K562 (cell line): ENCODE measurements around the gene CFAP54. TPM values are rescaled to one million over a fixed set of nuclear protein-coding genes. Genes with fewer than 3 reads are reported as not detected.

ENCODE experiments used
- ATAC-seq: fragments of 200-7000 bp; cut with Tn5 transposase; 3 replicates; pipeline ENCODE4 v1.9.1; 2020; ENCODE audit warnings: moderate library complexity
- BruUV-seq: library from RNA; stranded (reverse); fragments of 400-500 nt; replicated peaks from 2 replicates; lab custom pipeline; 2021; lab: Mats Ljungman, UMichigan
- CTCF ChIA-PET: fragments of 300-600 bp; formaldehyde crosslinking; extraction: SDS; loops from one replicate; lab custom pipeline; 2021; ENCODE audit warnings: low intra/inter-chr PET ratio; lab: Yijun Ruan, JAX
- POLR2A ChIA-PET: fragments of 300-600, 350-650 bp; sonication (Branson Sonifier 250); formaldehyde crosslinking; extraction: SDS; loops from one replicate; lab custom pipeline; 2021; ENCODE audit warnings: antibody characterized with exemption, inconsistent platforms; lab: Yijun Ruan, JAX
- DNase-seq, 4 experiments: peaks; one replicate each; pipeline versions ENCODE4 v3.0.0 to v3.0.0-alpha.2; 2011 to 2018; ENCODE audit warnings: low spot score in 3 of 4, mixed read lengths in 3 of 4; ENCODE audit errors: extremely low read depth in 1 of 4
- FAIRE-seq: peaks from 2 replicates; lab custom pipeline; 2011; peaks lifted over from hg19 to GRCh38; lab: Jason Lieb, UNC
- H2AFZ ChIP-seq: 2 replicates; pipeline ENCODE4 v1.6.0; 2011; ENCODE audit warnings: low read depth, low read length, control low read depth, inconsistent platforms
- H3K27ac ChIP-seq: fragments of 200-600 bp; 3 replicates; pipeline ENCODE4 v1.8.0; 2011; ENCODE audit warnings: low read depth, mild to moderate bottlenecking, control low read depth, inconsistent platforms, low read length, moderate library complexity, mixed read lengths; ENCODE audit errors: extremely low read depth
- H3K27me3 ChIP-seq, 2 experiments: fragments of 300-600 bp in 1 of 2; 2 replicates in 1 of 2; 3 replicates in 1 of 2; pipeline versions ENCODE4 v1.6.0 to v1.8.0; 2011; ENCODE audit warnings: inconsistent platforms in 2 of 2, low read length in 2 of 2, mild to moderate bottlenecking in 1 of 2, mixed read lengths in 1 of 2, moderate library complexity in 1 of 2; ENCODE audit not compliant: control insufficient read depth in 2 of 2, insufficient read depth in 2 of 2
- H3K36me3 ChIP-seq: fragments of 300-600 bp; 3 replicates; pipeline ENCODE4 v1.8.0; 2011; ENCODE audit warnings: mild to moderate bottlenecking, low read length, inconsistent platforms; ENCODE audit not compliant: control insufficient read depth, insufficient read depth
- H3K4me1 ChIP-seq, 2 experiments: fragments of 200-600 bp in 1 of 2; replicated peaks in 1 of 2; 2 replicates in 1 of 2; 3 replicates in 1 of 2; pipeline versions ENCODE4 v1.5.1 to v1.8.0; 2011; ENCODE audit warnings: inconsistent platforms in 2 of 2, low read length in 2 of 2, mild to moderate bottlenecking in 1 of 2, mixed read lengths in 1 of 2, moderate library complexity in 1 of 2; ENCODE audit not compliant: control insufficient read depth in 2 of 2, insufficient read depth in 2 of 2
- H3K4me2 ChIP-seq: 2 replicates; pipeline ENCODE4 v1.6.1; 2011; ENCODE audit warnings: low read length, control low read depth, inconsistent platforms, mixed read lengths; ENCODE audit not compliant: insufficient read depth
- H3K4me3 ChIP-seq: fragments of 200-600 bp; sonication (generic), shearing (Covaris generic); 2 replicates; pipeline ENCODE4 v1.5.1; 2016; ENCODE audit warnings: control low read depth, inconsistent platforms
- H3K79me2 ChIP-seq: fragments of 200-600 bp; 3 replicates; pipeline ENCODE4 v1.8.0; 2011; ENCODE audit warnings: low read length, inconsistent platforms; ENCODE audit not compliant: control insufficient read depth, insufficient read depth
- H3K9ac ChIP-seq, 2 experiments: 2 replicates each; pipeline versions ENCODE4 v1.6.0 to v1.6.1; 2011; ENCODE audit warnings: low read depth in 2 of 2, low read length in 2 of 2, control low read depth in 1 of 2, inconsistent platforms in 1 of 2, mild to moderate bottlenecking in 1 of 2, mixed read lengths in 1 of 2; ENCODE audit not compliant: insufficient read depth in 1 of 2
- H3K9me1 ChIP-seq: one replicate; pipeline ENCODE4 v1.6.0; 2011; ENCODE audit warnings: inconsistent platforms, mild to moderate bottlenecking, low read length, moderate library complexity; ENCODE audit not compliant: control insufficient read depth, insufficient read depth
- H3K9me3 ChIP-seq: replicated peaks from 2 replicates; pipeline ENCODE4 v1.5.1; 2011; ENCODE audit warnings: low read depth, low read length, inconsistent platforms; ENCODE audit not compliant: control insufficient read depth, insufficient read depth
- H4K20me1 ChIP-seq: replicated peaks from 2 replicates; pipeline ENCODE4 v1.6.1; 2011; ENCODE audit warnings: low read length, inconsistent platforms, mixed read lengths; ENCODE audit not compliant: control insufficient read depth, insufficient read depth
- ATF7 ChIP-seq: fragments of 450-650 bp; IDR thresholded peaks from 2 replicates; pipeline ENCODE4 v1.7.1; 2014; ENCODE audit warnings: mild to moderate bottlenecking, moderate library complexity
- CBX5 ChIP-seq: IDR thresholded peaks from 2 replicates; pipeline ENCODE4 v1.6.1; 2014; ENCODE audit warnings: low read depth, borderline replicate concordance
- COPS2 ChIP-seq: fragments of 450-650 bp; conservative IDR thresholded peaks from 2 replicates; pipeline ENCODE4 v1.6.1; 2016; ENCODE audit warnings: mild to moderate bottlenecking, moderate library complexity
- E2F1 ChIP-seq: sonication (generic); formaldehyde crosslinking; IDR thresholded peaks from 2 replicates; pipeline ENCODE4 v1.8.1; 2023; ENCODE audit warnings: mild to moderate bottlenecking, missing genetic modification reagents, moderate library complexity
- ETV5 ChIP-seq: sonication (generic); formaldehyde crosslinking; IDR thresholded peaks from 2 replicates; pipeline ENCODE4 v1.4.0; 2020; ENCODE audit warnings: low read depth, mild to moderate bottlenecking, missing genetic modification reagents
- MCM2 ChIP-seq: fragments of 450-650 bp; IDR thresholded peaks from 2 replicates; pipeline ENCODE4 v1.6.1; 2017; ENCODE audit warnings: low read depth, mild to moderate bottlenecking
- MYBL2 ChIP-seq, 2 experiments: fragments of 450-650 bp in 1 of 2; sonication (generic) in 1 of 2; formaldehyde crosslinking in 1 of 2; IDR thresholded peaks; 2 replicates each; pipeline versions ENCODE4 v1.6.1 to v1.8.1; 2017 to 2022; ENCODE audit warnings: borderline replicate concordance in 1 of 2, inconsistent platforms in 1 of 2, low read depth in 1 of 2, mild to moderate bottlenecking in 1 of 2, missing genetic modification reagents in 1 of 2, moderate library complexity in 1 of 2
- PTBP1 ChIP-seq: fragments of 200-400 bp; formaldehyde crosslinking; IDR thresholded peaks from 2 replicates; pipeline ENCODE4 v1.6.1; 2017; ENCODE audit warnings: low read depth, low read length
- RAD51 ChIP-seq: fragments of 450-650 bp; IDR thresholded peaks from 2 replicates; pipeline ENCODE4 v1.7.1; 2016; ENCODE audit warnings: low read depth, mild to moderate bottlenecking, borderline replicate concordance
- ZNF41 ChIP-seq: fragments of 250-450 bp; sonication (Bioruptor Pico); conservative IDR thresholded peaks from 2 replicates; pipeline ENCODE4 v1.4.0; 2020; ENCODE audit warnings: mild to moderate bottlenecking
- ZNF695 ChIP-seq: fragments of 450-650 bp; formaldehyde crosslinking; IDR thresholded peaks from 2 replicates; pipeline ENCODE4 v1.4.0; 2020; ENCODE audit warnings: mild to moderate bottlenecking, moderate library complexity
- in situ Hi-C: fragments of 300-500 bp; cut with MboI; formaldehyde crosslinking; loops from 4 replicates; pipeline ENCODE4 v1.15.0; 2018; ENCODE audit warnings: inconsistent platforms, mixed read lengths
- intact Hi-C: fragments of 100-400 bp; cut with micrococcal nuclease; formaldehyde crosslinking; loops from 2 replicates; pipeline ENCODE4 v1.14.2; 2022
- polyA plus RNA-seq, 8 experiments: library from polyadenylated mRNA; depleted of rRNA in 4 of 8; stranded (reverse) in 5 of 8; unstranded in 3 of 8; fragments of >200 nt; fragmentation: Nextera tagmentation in 2 of 8; fragmentation: Illumina TruSeq in 1 of 8; extraction: Ambion mirVana in 2 of 8; extraction: Trizol in 1 of 8; gene quantifications; 2 replicates each; pipeline versions ENCODE4 v1.2.1 to v1.2.3, GENCODE V29; 2011 to 2014; ENCODE audit warnings: inconsistent platforms in 1 of 8, missing spikeins in 1 of 8
- total RNA-seq, 7 experiments: library from RNA; depleted of rRNA in 6 of 7; stranded (reverse); fragments of >200 nt in 6 of 7; fragmentation: Illumina TruSeq in 2 of 7; extraction: Trizol in 2 of 7; gene quantifications; 2 replicates each; pipeline versions ENCODE4 v1.2.1 to v1.2.3, GENCODE V29; 2011 to 2021; ENCODE audit warnings: low replicate concordance in 1 of 7

Gene CFAP54
- total and polyA plus RNA-seq, 9 of the 15 experiments (the other 6 are each of a cell fraction or from before 2014, with no cell fraction given) = 0.03 to 0.23 (median 0.10) TPM; not detected in 3

GRCh38 chr12:96454396-96454795 is 35.0 kb upstream of the CFAP54 start:
- no peaks in the 10 kb centered on the region for H3K9me1 ChIP-seq
- H3K79me2 ChIP-seq = no peaks in the 10 kb centered on the region
- H3K4me2 ChIP-seq = no peak overlapping the region
- H3K27me3 ChIP-seq = no peaks in the 10 kb centered on the region
- TF ChIP-seq PTBP1 (no peak), COPS2 (no peak), CBX5 (no peak), ZNF41 (CRISPR knock-in tag) (no peak), ZNF695 (CRISPR knock-in tag) (no peak), RAD51 (no peak), E2F1 (CRISPR knock-in tag) (no peak), ATF7 (no peak), ETV5 (CRISPR knock-in tag) (no peak), MYBL2 (IDR thresholded peaks at IDR 0.05; ENCODE audit: low read depth) (no peak), MYBL2 (CRISPR knock-in tag; IDR thresholded peaks at IDR 0.05; ENCODE audit: borderline replicate concordance) (no peak), MCM2 (no peak)
- no peaks in the 10 kb centered on the region for H4K20me1 ChIP-seq
- no peak overlapping the region for H3K4me3 ChIP-seq
- in situ Hi-C loops (no loop called here), intact Hi-C loops (no loop called here)
- H3K9me3 ChIP-seq = no peaks in the 10 kb centered on the region
- no peak overlapping the region for H2AFZ ChIP-seq
- ATAC-seq (no peak), FAIRE-seq (no peak), DNase-seq (no peak)
- ChIA-PET POLR2A (no interaction called here), CTCF (no interaction called here)
- H3K4me1 ChIP-seq = no peaks in the 10 kb centered on the region
- H3K9ac ChIP-seq = no peak overlapping the region
- H3K36me3 ChIP-seq = no peaks in the 10 kb centered on the region
- no peak overlapping the region for H3K27ac ChIP-seq
- no TSS peak for BruUV-seq
